Measurements from ENCODE around the gene KLK7. TPM values are rescaled to one million over a fixed set of nuclear protein-coding genes. Genes with fewer than 3 reads are reported as not detected.

Gene KLK7
- total RNA-seq, 4 donors from 2014 or later: 9.5 to 309 (median 198) TPM

DNA sequence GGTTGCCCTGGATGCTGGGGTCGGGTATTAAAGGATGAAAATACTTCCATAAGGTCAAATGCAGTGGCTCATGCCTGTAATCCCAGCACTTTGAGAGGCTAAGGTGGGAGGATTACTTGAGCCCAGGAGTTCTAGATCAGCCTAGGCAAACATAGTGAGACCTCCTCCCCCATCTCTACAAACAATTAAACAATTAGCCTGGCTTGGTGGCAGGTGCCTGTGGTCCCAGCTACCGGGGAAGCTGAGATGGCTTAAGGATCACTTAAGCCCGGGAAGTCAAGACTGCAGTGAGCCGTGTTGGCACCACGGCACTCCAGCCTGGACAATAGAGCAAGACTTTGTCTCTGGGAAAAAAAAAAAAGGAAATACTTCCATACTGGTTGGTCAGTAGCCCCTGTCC is 41.2 kb upstream of the KLK7 start:
- no peak for DNase-seq
- H3K4me3 ChIP-seq: peak overlapping the region; percentile 42 to 64 (median 62)
- peaks cover 10 to 73% (median 16%) of the 10 kb centered on the region in 3 donors for H3K4me1 ChIP-seq
- peaks cover 0 to 73% (median 0%) of the 10 kb centered on the region in 4 donors for H3K27me3 ChIP-seq
- peak overlapping the region; percentile 2 to 95 (median 92) for H3K27ac ChIP-seq
- WGBS, 2 donors: 48 to 53% methylated on average over 3 to 5 of the region's 5 CpGs
- peaks cover 0 to 24% (median 0%) of the 10 kb centered on the region in 3 donors for H3K36me3 ChIP-seq
- intact Hi-C loops (cut with DNase I): loop anchor here (5.0 kb wide), 1 partner anchor 67 kb away; no protein-coding TSS in a partner anchor
- H3K9me3 ChIP-seq: no peaks in the 10 kb centered on the region
- TF ChIP-seq CTCF (IDR thresholded peaks at IDR 0.05): no peak
- TF ChIP-seq POLR2A (IDR thresholded peaks at IDR 0.05): no peak

DNA sequence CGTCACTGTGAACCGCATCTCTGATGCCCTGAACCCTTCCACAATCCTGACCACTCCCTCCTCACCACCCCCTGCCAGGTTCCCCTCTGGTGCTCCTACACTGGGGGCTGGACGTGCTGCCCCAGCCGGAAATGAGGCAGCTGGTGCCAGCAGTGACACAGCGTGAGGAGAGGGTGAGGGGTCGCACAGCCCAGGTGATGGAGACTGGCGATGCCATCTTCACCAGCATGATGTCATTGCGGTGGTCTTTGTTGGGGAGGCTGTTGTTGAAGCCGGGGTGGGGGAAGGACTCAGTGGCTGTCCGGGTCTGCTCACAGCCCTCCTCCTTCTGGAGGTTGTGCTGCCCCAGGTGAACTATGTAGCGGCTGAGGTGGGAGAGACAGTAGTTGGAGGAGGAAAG is 40.2 kb upstream of the KLK7 start:
- intact Hi-C loops (cut with DNase I): loop anchor here (5.0 kb wide), 1 partner anchor 68 kb away; no protein-coding TSS in a partner anchor
- TF ChIP-seq POLR2A (IDR thresholded peaks at IDR 0.05) (no peak), CTCF (IDR thresholded peaks at IDR 0.05) (no peak)
- Histone ChIP-seq H3K4me1 (peaks cover 16 to 83% (median 19%) of the 10 kb centered on the region in 3 donors), H3K36me3 (peaks cover 0 to 24% (median 0%) of the 10 kb centered on the region in 3 donors), H3K27ac (peak overlapping the region in 1 of 4 donors; percentile 95), H3K4me3 (no peak overlapping the region), H3K9me3 (no peaks in the 10 kb centered on the region), H3K27me3 (peaks cover 0 to 75% (median 0%) of the 10 kb centered on the region in 4 donors)
- DNase-seq: no peak
- WGBS, 2 donors: 67 to 88% methylated on average over 9 of the region's 11 CpGs

GRCh38 chr19:51022526-51022925 is 38.8 kb upstream of the KLK7 start:
- Histone ChIP-seq H3K36me3 (peaks cover 0 to 24% (median 0%) of the 10 kb centered on the region in 3 donors), H3K27me3 (peaks cover 0 to 86% (median 0%) of the 10 kb centered on the region in 4 donors), H3K4me1 (peaks cover 16 to 89% (median 19%) of the 10 kb centered on the region in 3 donors), H3K27ac (peak overlapping the region in 1 of 4 donors; percentile 2), H3K4me3 (no peak overlapping the region), H3K9me3 (no peaks in the 10 kb centered on the region)
- TF ChIP-seq CTCF (IDR thresholded peaks at IDR 0.05): no peak
- no peak for TF ChIP-seq POLR2A (IDR thresholded peaks at IDR 0.05)
- WGBS, 2 donors: 66 to 68% methylated on average over 13 to 14 of the region's 14 CpGs
- intact Hi-C loops (cut with DNase I): loop anchor here (5.0 kb wide), 1 partner anchor 70 kb away; no protein-coding TSS in a partner anchor
- DNase-seq: no peak

DNA sequence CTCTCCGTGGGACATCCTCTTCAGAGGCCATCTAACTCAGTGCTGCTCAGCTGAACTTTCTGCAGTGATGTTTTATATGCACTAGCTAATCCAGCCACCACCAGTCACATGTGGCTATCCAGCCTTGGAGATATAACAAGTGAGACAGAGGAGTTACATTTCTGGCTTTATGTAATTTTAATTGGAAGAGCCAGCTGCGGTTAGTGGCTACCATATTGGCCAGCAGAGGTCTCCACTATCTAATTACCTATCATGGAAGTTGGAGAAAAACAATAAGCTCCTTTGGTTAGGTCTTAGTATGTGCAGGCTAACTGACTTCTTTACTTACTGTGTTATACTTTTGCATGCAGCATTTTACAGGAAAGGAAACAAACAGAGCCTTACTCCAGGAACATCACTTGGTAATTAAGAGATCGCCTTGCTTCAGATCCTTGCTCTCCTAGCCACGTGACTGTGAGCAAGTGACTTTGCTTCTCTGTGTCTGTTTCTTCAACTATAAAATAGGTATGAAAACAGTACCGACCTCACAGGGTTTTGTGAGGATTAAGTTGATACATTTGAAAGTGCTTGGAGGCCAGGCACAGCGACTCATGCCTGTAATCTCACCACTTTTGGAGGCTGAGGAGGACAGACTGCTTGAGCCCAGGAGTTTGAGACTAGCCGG is 37.4 kb upstream of the KLK7 start:
- Histone ChIP-seq H3K36me3 (peaks cover 0 to 25% (median 0%) of the 10 kb centered on the region in 3 donors), H3K9me3 (no peaks in the 10 kb centered on the region), H3K4me3 (no peak overlapping the region), H3K27me3 (peaks cover 0 to 87% (median 2%) of the 10 kb centered on the region in 4 donors), H3K27ac (peak overlapping the region; percentile 39 to 94 (median 88)), H3K4me1 (peaks cover 16 to 86% (median 20%) of the 10 kb centered on the region in 3 donors)
- peak; percentile 33 to 89 (median 67) for TF ChIP-seq CTCF (IDR thresholded peaks at IDR 0.05)
- TF ChIP-seq POLR2A (IDR thresholded peaks at IDR 0.05): no peak
- intact Hi-C loops (cut with DNase I): loop anchor here (5.0 kb wide), 1 partner anchor 71 kb away; no protein-coding TSS in a partner anchor
- 24 to 33% methylated on average over 6 of the region's 7 CpGs for WGBS, 2 donors
- DNase-seq: no peak

DNA sequence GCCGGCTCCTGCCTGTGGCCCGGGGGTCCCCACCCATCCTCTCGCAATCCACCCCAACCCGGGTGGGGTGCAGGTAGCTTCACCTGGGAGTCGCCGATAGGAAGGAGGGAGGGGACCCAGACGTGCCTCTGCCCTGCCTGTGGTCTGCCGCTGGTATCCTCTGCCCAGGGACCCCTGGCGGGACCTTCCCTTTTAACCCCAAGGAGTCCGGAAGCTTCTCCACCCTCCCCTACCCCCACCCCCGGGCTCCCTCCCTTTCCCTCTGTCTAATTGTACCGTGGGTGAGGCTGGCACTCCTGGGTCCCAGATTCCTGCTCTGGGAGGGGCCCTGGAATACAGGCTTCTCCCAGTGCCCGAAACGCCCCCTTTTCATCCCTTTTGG is 35.8 kb upstream of the KLK7 start, which contains the start of gene KLK10:
KLK10 (minus strand) TSS at position 166 of the 382 bp plus-strand sequence. CDS start 579 bp downstream, outside the sequence.
- peak within 1 kb of the TSS; percentile 44 to 65 (median 60) for H3K4me3 ChIP-seq
- H3K27me3 ChIP-seq: peaks cover 0 to 87% (median 2%) of the 10 kb centered on the region in 4 donors
- H3K9me3 ChIP-seq: no peaks in the 10 kb centered on the region
- DNase-seq: no peak
- intact Hi-C loops (cut with DNase I): loop anchor here (5.0 kb wide), 1 partner anchor 87 kb away; no protein-coding TSS in a partner anchor
- H3K4me1 ChIP-seq: peaks cover 14 to 70% (median 16%) of the 10 kb centered on the region in 3 donors
- 0% methylated on average over 1 of the region's 14 CpGs; no CpG with 5 or more reads in 1 of the 2 donors for WGBS, 2 donors
- no peak for TF ChIP-seq POLR2A (IDR thresholded peaks at IDR 0.05)
- H3K27ac ChIP-seq: peak within 1 kb of the TSS; percentile 80 to 94 (median 88)
- H3K36me3 ChIP-seq: peaks cover 0 to 33% (median 0%) of the 10 kb centered on the region in 3 donors

All from esophagus squamous epithelium (tissue), 5 donors.